GM10847 (cell line): ENCODE data around the gene IFITM5.

Experiments used
- POLR2A ChIP-seq: IDR thresholded peaks from 2 replicates; pipeline ENCODE4 v1.6.1; 2011; ENCODE audit not compliant: insufficient read length; ENCODE audit errors: extremely low read depth

The IFITM5 gene

DNA sequence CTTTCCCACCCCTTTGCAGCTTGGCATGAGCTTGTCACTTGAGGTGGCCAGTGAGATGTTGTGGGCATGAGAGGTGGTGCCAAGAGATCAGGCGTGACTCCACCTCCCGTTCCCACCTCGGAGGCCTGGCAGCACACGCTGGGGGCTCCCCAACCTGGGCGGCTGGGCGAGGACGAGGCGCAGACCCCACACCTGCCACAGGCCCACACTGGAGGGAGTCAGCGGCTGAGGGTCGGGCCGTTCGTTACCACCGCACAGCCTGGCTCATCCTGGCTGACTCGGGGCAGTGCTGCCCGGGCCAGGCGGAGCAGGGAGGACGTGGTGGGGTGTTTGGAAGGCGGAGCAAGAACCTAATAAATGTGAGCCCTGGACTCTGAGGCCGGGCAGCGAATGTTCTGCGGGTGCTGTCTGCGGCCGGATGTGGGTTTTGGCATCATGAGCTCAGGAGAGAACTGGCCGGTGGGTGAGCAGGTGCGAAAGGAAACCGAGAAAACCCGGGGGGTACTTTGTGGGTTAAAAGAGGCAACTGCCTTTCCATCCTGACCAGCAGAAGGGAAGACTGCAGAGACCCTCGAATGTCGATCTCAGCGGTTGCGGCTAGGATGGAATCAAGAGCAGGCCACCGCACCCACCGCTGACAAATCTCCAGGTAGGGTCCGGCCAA lies 31.5 kb upstream of the IFITM5 start:
- TF ChIP-seq POLR2A, result no peak

- TF ChIP-seq POLR2A, result no peak
These were observed 31.0 kb upstream of the IFITM5 start for GRCh38 chr11:330307-330693.

DNA sequence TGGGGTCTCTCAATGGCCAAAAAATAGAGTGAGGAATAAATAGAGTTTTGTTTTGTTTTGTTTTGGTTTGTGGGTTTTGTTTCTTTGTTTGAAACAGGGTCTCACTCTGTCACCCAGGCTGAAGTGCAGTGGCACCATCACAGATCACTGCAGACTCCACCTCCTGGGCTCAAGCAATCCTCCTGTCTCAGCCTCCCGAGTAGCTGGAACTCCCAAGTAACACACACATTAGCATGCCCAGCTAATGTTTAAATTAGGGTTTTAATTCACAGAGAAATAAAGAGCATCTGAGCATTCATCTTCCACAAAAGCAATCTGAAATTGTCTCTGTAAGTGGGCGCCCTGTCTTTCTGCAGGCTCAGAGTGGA lies 30.5 kb upstream of the IFITM5 start:
- no peak for TF ChIP-seq POLR2A

- no peak for TF ChIP-seq POLR2A
These were observed 28.7 kb upstream of the IFITM5 start for GRCh38 chr11:328012-328411.

- TF ChIP-seq POLR2A, result no peak
These were observed 28.2 kb upstream of the IFITM5 start for GRCh38 chr11:327581-327923.

DNA sequence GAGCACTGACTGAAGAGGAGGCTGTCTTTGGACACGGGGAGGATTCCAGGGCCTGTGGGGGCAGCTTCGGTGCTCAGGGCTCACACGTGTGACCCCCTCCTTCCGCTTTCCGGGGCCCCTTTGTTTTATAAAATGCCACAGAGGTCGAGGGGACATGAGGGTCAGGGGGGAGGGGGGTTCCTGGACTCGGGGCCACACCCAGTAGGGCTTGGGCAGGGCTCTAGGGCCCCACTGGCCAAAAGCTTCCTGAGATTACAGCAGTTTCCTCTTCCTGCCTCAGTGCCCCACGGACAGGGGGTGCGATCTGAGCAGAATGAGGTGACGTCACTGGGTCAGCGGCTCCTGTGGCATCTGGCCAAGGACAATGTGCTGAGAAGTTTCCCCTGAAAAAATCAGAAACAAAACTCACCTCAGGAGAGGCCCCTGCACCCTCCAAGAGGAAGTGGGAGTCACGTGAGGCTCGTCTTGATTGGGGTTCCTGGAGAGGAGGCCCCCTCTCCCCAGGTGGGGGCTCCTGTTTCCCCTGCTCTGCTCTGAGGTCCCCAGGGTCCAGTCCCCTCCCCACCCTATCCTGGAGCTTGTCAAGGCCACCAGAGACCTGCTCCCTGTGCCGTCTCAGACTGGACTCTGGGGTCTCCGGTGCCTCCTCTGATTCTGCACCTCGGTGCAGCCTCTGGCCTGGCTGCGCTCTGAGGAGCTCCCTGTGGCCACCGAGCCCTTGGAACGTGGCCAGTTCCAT lies 27.7 kb upstream of the IFITM5 start:
- peak; percentile 8 for TF ChIP-seq POLR2A

DNA sequence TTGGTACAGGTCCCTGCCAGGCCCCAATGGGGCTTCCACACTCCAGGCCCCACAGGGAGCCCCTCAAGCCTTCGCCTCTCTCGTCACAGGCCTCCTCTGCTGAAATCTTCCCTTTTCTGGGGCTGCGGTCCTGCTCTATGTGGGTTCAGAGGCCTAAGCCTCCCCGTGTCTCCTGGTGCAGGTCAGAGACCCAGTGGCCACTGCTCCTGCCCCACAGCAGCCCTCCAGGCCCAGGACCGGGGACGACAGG lies 27.2 kb upstream of the IFITM5 start:
- peak; percentile 17 for TF ChIP-seq POLR2A

GRCh38 chr11:325796-326591 lies 26.7 kb upstream of the IFITM5 start:
- no peak for TF ChIP-seq POLR2A

DNA sequence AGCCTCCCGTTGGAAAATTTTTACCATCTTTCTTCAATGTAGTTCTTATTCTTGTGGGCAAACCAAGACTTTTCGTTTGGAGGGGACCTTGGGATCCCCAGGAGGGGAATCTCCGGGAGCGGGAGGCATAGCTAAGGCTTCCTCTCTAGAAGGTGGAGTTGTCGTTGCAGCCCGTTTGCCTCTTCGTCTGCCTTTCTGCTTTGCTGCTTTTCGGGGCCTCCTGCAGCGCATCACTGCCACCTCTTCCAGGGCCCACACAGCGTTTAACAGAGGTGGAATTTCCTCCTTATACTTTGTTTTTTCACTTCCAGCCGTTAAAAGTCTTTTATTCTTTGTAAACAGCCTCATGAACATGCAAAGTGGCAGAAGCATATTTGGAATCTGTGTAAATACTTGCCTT lies 24.8 kb upstream of the IFITM5 start:
- TF ChIP-seq POLR2A, result no peak

GRCh38 chr11:316891-317301 lies 17.6 kb upstream of the IFITM5 start:
- no peak for TF ChIP-seq POLR2A

GRCh38 chr11:316031-316701 lies 16.8 kb upstream of the IFITM5 start:
- peak; percentile 34 for TF ChIP-seq POLR2A

DNA sequence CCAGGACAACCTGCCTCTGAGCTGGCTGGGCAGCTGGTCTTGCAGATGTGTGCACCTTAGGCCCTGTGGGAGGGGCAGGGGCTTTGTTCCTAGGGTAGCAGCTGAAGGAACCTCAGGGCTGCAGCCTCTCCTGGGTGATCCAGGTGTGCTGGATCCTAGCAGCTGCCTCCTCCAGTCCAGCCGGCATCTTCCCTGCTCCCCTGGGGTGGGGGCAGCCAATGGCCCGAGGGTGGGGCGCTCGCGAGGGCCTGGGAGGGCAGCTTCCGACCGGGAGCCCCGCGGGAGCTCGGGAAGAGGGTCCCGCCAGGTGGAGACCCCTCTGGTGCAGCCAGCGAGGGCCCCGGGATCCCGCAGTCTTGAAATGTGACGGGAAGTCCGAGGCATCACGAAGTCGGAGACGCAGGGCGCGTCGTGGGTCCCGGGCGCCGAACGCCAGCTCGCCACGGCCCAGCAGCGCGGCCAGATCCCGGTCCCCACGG lies 16.2 kb upstream of the IFITM5 start:
- TF ChIP-seq POLR2A, result no peak

DNA sequence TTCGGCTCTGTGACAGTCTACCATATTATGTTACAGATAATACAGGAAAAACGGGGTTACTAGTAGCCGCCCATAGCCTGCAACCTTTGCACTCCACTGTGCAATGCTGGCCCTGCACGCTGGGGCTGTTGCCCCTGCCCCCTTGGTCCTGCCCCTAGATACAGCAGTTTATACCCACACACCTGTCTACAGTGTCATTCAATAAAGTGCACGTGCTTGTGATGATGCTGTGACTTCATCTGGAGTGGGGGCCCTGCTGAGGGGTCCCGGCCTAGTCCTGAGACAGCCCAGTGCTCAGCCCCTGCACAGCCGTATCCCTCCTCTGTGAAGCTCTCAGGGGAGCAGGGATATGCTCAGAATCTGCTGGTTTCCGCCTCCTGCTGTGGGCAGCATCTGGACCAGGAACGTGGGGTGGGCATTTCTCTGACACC lies 15.7 kb upstream of the IFITM5 start:
- peak; percentile 21 for TF ChIP-seq POLR2A

- TF ChIP-seq POLR2A, result peak; percentile 83
These were observed 14.6 kb upstream of the IFITM5 start, which contains the start of gene IFITM1 for GRCh38 chr11:313787-314553. TSS of gene IFITM1 (plus strand) at chr11:314040. CDS start at chr11:314171, 131 bp downstream.

GRCh38 chr11:313304-313786 lies 14.0 kb upstream of the IFITM5 start:
- no peak for TF ChIP-seq POLR2A
